Right lobe of liver (tissue), 6 donors: ENCODE measurements around the gene TMEM54. TPM values are rescaled to one million over a fixed set of nuclear protein-coding genes. Genes with fewer than 3 reads are reported as not detected.

Experiments used
- ATAC-seq, 4 donors: fragments of 200-7000 bp; cut with Tn5 transposase; one replicate each; pipeline ENCODE4 v1.9.1; 2020; ENCODE audit warnings: mild to moderate bottlenecking in 4 of 4, moderate library complexity in 4 of 4
- DNase-seq, 3 donors: peaks; one replicate each; pipeline ENCODE4 v3.0.0-alpha.2; 2020
- H3K27ac ChIP-seq, 3 donors: fragments of 200-600 bp; one replicate each; pipeline ENCODE4 v1.8.0; 2022
- H3K27me3 ChIP-seq, 2 donors: fragments of 200-600 bp; one replicate each; pipeline ENCODE4 v1.8.0; 2022
- H3K36me3 ChIP-seq, 4 donors: fragments of 200-600 bp; sonication (generic) in 1 of 4; one replicate each; pipeline versions ENCODE4 v1.5.1 to v1.8.0; 2017 to 2022; ENCODE audit warnings: control low read depth in 1 of 4
- H3K4me1 ChIP-seq, 4 donors: fragments of 200-600 bp; sonication (generic) in 1 of 4; one replicate each; pipeline versions ENCODE4 v1.5.1 to v1.8.0; 2017 to 2022; ENCODE audit warnings: control low read depth in 1 of 4
- H3K4me3 ChIP-seq, 3 donors: fragments of 200-600 bp; one replicate each; pipeline ENCODE4 v1.8.0; 2022
- H3K9me3 ChIP-seq, 4 donors: fragments of 200-600 bp; sonication (generic) in 1 of 4; one replicate each; pipeline versions ENCODE4 v1.5.1 to v1.8.0; 2017 to 2022; ENCODE audit warnings: control low read depth in 1 of 4
- POLR2A ChIP-seq: fragments of 450-650 bp; IDR thresholded peaks from one replicate; pipeline ENCODE4 v1.6.1; 2017; ENCODE audit warnings: antibody characterized with exemption, mild to moderate bottlenecking
- WGBS: methylation state at CpG from one replicate; pipeline ENCODE4 v1.1.6; 2018; ENCODE audit warnings: low coverage, low lambda C conversion rate; ENCODE audit not compliant: insufficient coverage; ENCODE audit errors: missing lambda C conversion rate; 5-methylcytosine and 5-hydroxymethylcytosine counted together
- intact Hi-C, 2 donors: fragments of 100-400 bp; cut with DNase I; formaldehyde crosslinking; loops; one replicate each; pipeline versions ENCODE4 v1.11.2 to v1.14.1; 2022
- total RNA-seq, 6 experiments: library from RNA; depleted of rRNA in 2 of 6; stranded (reverse); fragments of >200 nt in 2 of 6; fragmentation: NEBNext Ultra II Directional in 3 of 6; extraction: Animal tissue kit (Norgen Biotek cat#: 25700) in 3 of 6; gene quantifications; one replicate each; pipeline versions ENCODE4 v1.1.0 to v1.2.4, GENCODE V29; 2016 to 2023
- TF ChIP-seq, protein P1 (sequence below), 4 donors: fragments of 200-600 bp in 3 of 4; fragments of 450-650 bp in 1 of 4; IDR thresholded peaks; one replicate each; pipeline versions ENCODE4 v1.5.1 to v1.8.0; 2016 to 2022; ENCODE audit warnings: antibody characterized with exemption in 4 of 4, mild to moderate bottlenecking in 2 of 4
- donor health status: DM: no; HTN: yes; CAD: no.
- donor health status: DM: no; HTN: no; CAD: no.
- donor health status: DM: no; HTN: no; CAD: no.
- donor health status: DM: no; HTN: yes; CAD: no.
- donor health status: DM: no; HTN: yes; CAD: no.

The TMEM54 gene
- total RNA-seq, 6 experiments from 2014 or later = 3.9 to 14.4 (median 9.0) TPM

DNA sequence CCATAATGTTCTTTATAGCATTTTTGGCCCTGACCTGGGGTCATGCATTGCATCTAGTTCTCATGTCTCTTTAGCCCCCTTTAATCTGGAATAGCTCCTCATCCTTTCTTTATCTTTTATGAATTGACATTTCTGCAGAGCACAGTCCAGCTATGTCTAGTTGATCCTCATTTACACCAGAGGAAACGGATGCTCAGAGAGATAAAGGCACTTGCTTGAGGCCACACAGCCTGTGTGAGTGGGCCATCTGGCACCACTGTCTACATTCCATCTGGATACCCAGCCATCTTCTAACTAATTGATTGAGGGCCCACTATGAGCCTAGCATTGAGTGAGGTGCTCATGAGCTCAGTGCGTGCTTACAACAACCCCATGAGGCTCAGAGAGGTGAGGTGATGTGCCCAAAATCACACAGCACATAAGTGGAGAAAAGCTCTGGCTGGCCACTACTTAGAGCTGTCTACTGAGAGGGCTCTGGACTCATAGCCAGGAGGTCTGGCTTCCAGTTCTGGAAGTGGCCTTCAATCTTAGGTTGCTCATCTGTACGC, 11.4 kb downstream of the TMEM54 start:
- Histone ChIP-seq H3K4me1 (peaks cover 0 to 5% (median 0%) of the 10 kb centered on the region in 4 donors), H3K9me3 (no peaks in the 10 kb centered on the region), H3K36me3 (no peaks in the 10 kb centered on the region), H3K4me3 (no peak overlapping the region), H3K27ac (no peak overlapping the region), H3K27me3 (peaks cover 0 to 16% of the 10 kb centered on the region in 2 donors)
- TF ChIP-seq, protein P1, sequence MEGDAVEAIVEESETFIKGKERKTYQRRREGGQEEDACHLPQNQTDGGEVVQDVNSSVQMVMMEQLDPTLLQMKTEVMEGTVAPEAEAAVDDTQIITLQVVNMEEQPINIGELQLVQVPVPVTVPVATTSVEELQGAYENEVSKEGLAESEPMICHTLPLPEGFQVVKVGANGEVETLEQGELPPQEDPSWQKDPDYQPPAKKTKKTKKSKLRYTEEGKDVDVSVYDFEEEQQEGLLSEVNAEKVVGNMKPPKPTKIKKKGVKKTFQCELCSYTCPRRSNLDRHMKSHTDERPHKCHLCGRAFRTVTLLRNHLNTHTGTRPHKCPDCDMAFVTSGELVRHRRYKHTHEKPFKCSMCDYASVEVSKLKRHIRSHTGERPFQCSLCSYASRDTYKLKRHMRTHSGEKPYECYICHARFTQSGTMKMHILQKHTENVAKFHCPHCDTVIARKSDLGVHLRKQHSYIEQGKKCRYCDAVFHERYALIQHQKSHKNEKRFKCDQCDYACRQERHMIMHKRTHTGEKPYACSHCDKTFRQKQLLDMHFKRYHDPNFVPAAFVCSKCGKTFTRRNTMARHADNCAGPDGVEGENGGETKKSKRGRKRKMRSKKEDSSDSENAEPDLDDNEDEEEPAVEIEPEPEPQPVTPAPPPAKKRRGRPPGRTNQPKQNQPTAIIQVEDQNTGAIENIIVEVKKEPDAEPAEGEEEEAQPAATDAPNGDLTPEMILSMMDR (IDR thresholded peaks at IDR 0.05) = no peak
- TF ChIP-seq POLR2A = no peak
- 85% methylated on average over 2 of the region's 3 CpGs for WGBS
- intact Hi-C loops = no loop called here
- DNase-seq (no peak), ATAC-seq (no peak)

DNA sequence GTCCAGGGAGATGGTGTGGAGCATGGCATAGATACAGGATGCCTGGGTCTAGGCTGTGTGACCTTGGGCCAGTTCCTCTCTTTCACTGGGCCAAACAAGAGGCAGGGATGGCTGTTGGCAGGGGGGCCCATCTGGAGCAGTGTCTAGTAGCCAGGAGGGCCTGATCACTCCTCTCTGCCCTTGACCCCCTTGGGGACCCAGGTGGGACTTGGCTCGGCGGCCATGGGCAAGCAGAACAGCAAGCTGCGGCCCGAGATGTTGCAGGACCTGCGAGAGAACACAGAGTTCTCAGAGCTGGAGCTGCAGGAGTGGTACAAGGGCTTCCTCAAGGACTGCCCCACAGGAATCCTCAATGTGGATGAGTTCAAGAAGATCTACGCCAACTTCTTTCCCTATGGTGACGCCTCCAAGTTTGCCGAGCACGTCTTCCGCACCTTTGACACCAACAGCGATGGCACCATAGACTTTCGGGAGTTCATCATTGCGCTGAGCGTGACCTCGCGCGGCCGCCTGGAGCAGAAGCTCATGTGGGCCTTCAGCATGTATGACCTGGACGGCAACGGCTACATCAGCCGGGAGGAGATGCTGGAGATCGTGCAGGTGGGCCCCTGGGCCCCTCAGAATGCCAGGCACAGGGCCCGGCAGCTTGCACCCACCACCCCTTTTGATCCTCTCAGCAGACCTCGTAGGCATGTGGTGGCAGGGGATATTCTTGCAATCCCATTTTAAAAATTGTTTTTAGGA, 12.3 kb downstream of the TMEM54 start:
- Histone ChIP-seq H3K27me3 (peaks cover 0 to 16% of the 10 kb centered on the region in 2 donors), H3K36me3 (no peaks in the 10 kb centered on the region), H3K9me3 (no peaks in the 10 kb centered on the region), H3K27ac (no peak overlapping the region), H3K4me1 (peaks cover 0 to 5% (median 0%) of the 10 kb centered on the region in 4 donors), H3K4me3 (no peak overlapping the region)
- TF ChIP-seq, protein P1 (IDR thresholded peaks at IDR 0.05) = no peak
- no peak for TF ChIP-seq POLR2A
- DNase-seq (no peak), ATAC-seq (no peak)
- 69% methylated on average over 6 of the region's 24 CpGs for WGBS
- intact Hi-C loops = no loop called here

DNA sequence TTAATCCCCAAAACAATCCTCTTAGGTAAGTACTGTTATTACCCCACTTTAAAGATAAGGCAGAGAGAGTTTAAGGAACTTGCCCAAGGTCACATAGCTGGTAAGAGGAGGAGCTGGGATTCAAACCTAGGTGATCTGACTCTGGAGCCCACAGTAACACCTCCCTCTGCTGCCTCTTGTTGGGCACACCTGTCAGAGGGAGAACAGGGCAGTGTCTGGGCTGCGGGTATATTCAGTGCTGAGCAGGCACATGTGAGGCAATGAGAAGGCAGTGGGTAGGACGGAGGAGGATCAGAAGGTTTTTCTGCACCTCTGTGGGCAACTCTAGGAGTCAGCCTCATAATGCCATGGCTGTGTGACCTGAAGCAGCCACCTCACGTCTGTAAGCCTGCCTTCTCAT, 13.1 kb downstream of the TMEM54 start:
- no CpG with 5 or more reads among the region's 3 CpGs for WGBS
- H3K4me1 ChIP-seq = peaks cover 0 to 4% (median 0%) of the 10 kb centered on the region in 4 donors
- intact Hi-C loops = no loop called here
- H3K36me3 ChIP-seq = no peaks in the 10 kb centered on the region
- TF ChIP-seq, protein P1 (IDR thresholded peaks at IDR 0.05) = no peak
- no peak for TF ChIP-seq POLR2A
- H3K27ac ChIP-seq = no peak overlapping the region
- H3K9me3 ChIP-seq = no peaks in the 10 kb centered on the region
- peaks cover 0 to 16% of the 10 kb centered on the region in 2 donors for H3K27me3 ChIP-seq
- H3K4me3 ChIP-seq = no peak overlapping the region
- DNase-seq = no peak
- ATAC-seq = no peak

DNA sequence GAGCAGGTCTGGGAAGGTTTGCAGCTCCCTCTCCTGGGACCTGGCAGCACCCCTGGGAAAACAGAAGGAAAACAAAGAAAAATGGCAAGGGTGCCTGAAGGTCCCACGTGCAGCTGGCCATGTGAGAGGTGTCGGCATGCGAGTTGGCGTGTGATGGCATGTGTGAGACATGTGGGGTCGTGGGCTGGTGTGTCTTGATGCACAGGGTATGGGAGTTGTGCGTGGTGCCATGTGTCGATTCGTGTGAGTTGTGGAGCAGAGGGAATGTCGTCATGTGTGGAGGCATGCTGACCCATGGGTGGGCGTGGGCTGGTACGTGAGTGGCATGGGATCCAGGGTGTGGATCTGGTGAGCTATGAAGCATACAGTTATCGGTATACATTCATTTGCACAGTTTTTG, 13.6 kb downstream of the TMEM54 start:
- TF ChIP-seq POLR2A = no peak
- TF ChIP-seq, protein P1 (IDR thresholded peaks at IDR 0.05) = no peak
- H3K4me1 ChIP-seq = no peaks in the 10 kb centered on the region
- DNase-seq (peak in 1 of 3 donors; percentile 22), ATAC-seq (no peak)
- H3K27me3 ChIP-seq = peaks cover 0 to 16% of the 10 kb centered on the region in 2 donors
- no peaks in the 10 kb centered on the region for H3K9me3 ChIP-seq
- no peaks in the 10 kb centered on the region for H3K36me3 ChIP-seq
- no peak overlapping the region for H3K27ac ChIP-seq
- intact Hi-C loops = no loop called here
- no peak overlapping the region for H3K4me3 ChIP-seq
- 53% methylated on average over 9 of the region's 12 CpGs for WGBS
